Measurements from ENCODE around the gene P2RX2.

Gene P2RX2

GRCh38 chr12:132617822-132618682, 524 bp upstream of the P2RX2 start:
- Histone ChIP-seq H3K36me3 (ENCODE audit: control insufficient read depth, insufficient read depth, low read length) (no peaks in the 10 kb centered on the region), H3K9me3 (ENCODE audit: control insufficient read depth, low read length) (peaks cover 3% of the 10 kb centered on the region)
- WGBS, 2 experiments = 11 to 12% methylated on average over 51 of the region's 51 CpGs

GRCh38 chr12:132619071-132619385, 452 bp downstream of the P2RX2 start:
- Histone ChIP-seq H3K27ac (ENCODE audit: insufficient read depth, low read depth, low read length, poor library complexity, severe bottlenecking) (no peak overlapping the region), H3K4me1 (ENCODE audit: control insufficient read depth, insufficient read depth, low read length) (no peaks in the 10 kb centered on the region), H3K4me3 (ENCODE audit: insufficient read depth, low read depth, low read length) (no peak overlapping the region), H3K9me3 (ENCODE audit: control insufficient read depth, low read length) (peaks cover 3% of the 10 kb centered on the region), H3K27me3 (ENCODE audit: control insufficient read depth, insufficient read depth, low read length, poor library complexity, severe bottlenecking) (peaks cover 71% of the 10 kb centered on the region), H3K36me3 (ENCODE audit: control insufficient read depth, insufficient read depth, low read length) (peaks cover 7% of the 10 kb centered on the region)
- 18 to 19% methylated on average over 20 to 27 of the region's 28 CpGs for WGBS, 2 experiments

More at GRCh38 chr12:132617822-132618682, 524 bp upstream of the P2RX2 start:
- no peak overlapping the region for H3K4me3 ChIP-seq (ENCODE audit: insufficient read depth, low read depth, low read length)
- no peak overlapping the region for H3K27ac ChIP-seq (ENCODE audit: insufficient read depth, low read depth, low read length, poor library complexity, severe bottlenecking)
- peaks cover 81% of the 10 kb centered on the region for H3K27me3 ChIP-seq (ENCODE audit: control insufficient read depth, insufficient read depth, low read length, poor library complexity, severe bottlenecking)
- H3K4me1 ChIP-seq (ENCODE audit: control insufficient read depth, insufficient read depth, low read length) = no peaks in the 10 kb centered on the region

DNA sequence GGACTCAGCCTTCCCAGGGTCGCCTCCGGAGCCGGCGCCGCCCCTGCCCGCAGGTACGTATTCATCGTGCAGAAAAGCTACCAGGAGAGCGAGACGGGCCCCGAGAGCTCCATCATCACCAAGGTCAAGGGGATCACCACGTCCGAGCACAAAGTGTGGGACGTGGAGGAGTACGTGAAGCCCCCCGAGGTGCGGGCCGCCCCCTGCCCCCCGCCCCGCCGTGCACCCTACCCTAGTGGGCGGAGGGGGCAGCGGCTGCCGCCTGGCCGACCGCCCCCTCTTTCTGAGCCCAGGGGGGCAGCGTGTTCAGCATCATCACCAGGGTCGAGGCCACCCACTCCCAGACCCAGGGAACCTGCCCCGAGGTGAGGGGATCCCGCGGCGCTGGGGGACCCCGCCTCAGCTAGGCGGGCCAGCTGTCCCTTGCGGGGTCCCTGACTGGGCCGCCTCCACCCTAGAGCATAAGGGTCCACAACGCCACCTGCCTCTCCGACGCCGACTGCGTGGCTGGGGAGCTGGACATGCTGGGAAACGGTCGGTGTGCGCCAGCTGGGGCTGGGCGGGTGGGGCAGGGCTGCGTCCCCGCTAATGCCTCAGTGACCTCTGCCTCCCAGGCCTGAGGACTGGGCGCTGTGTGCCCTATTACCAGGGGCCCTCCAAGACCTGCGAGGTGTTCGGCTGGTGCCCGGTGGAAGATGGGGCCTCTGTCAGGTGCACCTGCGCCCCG, 973 bp downstream of the P2RX2 start:
- Histone ChIP-seq H3K4me1 (ENCODE audit: control insufficient read depth, insufficient read depth, low read length) (no peaks in the 10 kb centered on the region), H3K36me3 (ENCODE audit: control insufficient read depth, insufficient read depth, low read length) (peaks cover 8% of the 10 kb centered on the region), H3K9me3 (ENCODE audit: control insufficient read depth, low read length) (peaks cover 3% of the 10 kb centered on the region), H3K27me3 (ENCODE audit: control insufficient read depth, insufficient read depth, low read length, poor library complexity, severe bottlenecking) (peaks cover 66% of the 10 kb centered on the region), H3K27ac (ENCODE audit: insufficient read depth, low read depth, low read length, poor library complexity, severe bottlenecking) (no peak overlapping the region), H3K4me3 (ENCODE audit: insufficient read depth, low read depth, low read length) (no peak overlapping the region)
- WGBS, 2 experiments = 35 to 40% methylated on average over 53 of the region's 53 CpGs

GRCh38 chr12:132620113-132620898, 1.7 kb downstream of the P2RX2 start:
- 73 to 74% methylated on average over 29 of the region's 29 CpGs for WGBS, 2 experiments
- Histone ChIP-seq H3K36me3 (ENCODE audit: control insufficient read depth, insufficient read depth, low read length) (peaks cover 13% of the 10 kb centered on the region), H3K9me3 (ENCODE audit: control insufficient read depth, low read length) (peaks cover 3% of the 10 kb centered on the region), H3K4me3 (ENCODE audit: insufficient read depth, low read depth, low read length) (no peak overlapping the region), H3K4me1 (ENCODE audit: control insufficient read depth, insufficient read depth, low read length) (no peaks in the 10 kb centered on the region), H3K27me3 (ENCODE audit: control insufficient read depth, insufficient read depth, low read length, poor library complexity, severe bottlenecking) (peaks cover 58% of the 10 kb centered on the region), H3K27ac (ENCODE audit: insufficient read depth, low read depth, low read length, poor library complexity, severe bottlenecking) (no peak overlapping the region)

DNA sequence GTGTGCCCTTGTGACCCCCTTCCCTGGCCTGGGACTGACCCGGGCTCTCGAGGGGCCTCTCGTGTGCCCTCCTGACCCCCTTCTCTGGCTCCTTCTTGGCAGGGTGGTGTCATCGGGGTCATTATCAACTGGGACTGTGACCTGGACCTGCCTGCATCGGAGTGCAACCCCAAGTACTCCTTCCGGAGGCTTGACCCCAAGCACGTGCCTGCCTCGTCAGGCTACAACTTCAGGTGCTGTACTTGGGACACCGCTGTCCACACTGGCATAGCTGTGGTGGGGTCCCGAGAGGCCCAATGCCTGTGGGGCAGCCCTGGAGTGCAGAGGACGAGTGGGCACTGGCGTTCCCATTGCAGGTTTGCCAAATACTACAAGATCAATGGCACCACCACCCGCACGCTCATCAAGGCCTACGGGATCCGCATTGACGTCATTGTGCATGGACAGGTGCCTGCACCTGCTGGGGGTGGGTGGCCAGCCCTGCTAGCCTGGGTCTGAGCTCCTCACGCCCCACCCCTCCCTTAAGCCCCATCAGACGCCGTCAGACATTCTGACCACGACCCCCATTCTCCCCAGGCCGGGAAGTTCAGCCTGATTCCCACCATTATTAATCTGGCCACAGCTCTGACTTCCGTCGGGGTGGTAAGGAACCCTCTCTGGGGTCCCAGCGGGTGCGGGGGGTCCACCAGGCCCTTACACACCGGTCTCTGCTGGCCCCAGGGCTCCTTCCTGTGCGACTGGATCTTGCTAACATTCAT, 2.5 kb downstream of the P2RX2 start:
- Histone ChIP-seq H3K27me3 (ENCODE audit: control insufficient read depth, insufficient read depth, low read length, poor library complexity, severe bottlenecking) (peaks cover 50% of the 10 kb centered on the region), H3K9me3 (ENCODE audit: control insufficient read depth, low read length) (no peaks in the 10 kb centered on the region), H3K27ac (ENCODE audit: insufficient read depth, low read depth, low read length, poor library complexity, severe bottlenecking) (no peak overlapping the region), H3K4me1 (ENCODE audit: control insufficient read depth, insufficient read depth, low read length) (no peaks in the 10 kb centered on the region), H3K36me3 (ENCODE audit: control insufficient read depth, insufficient read depth, low read length) (peaks cover 13% of the 10 kb centered on the region), H3K4me3 (ENCODE audit: insufficient read depth, low read depth, low read length) (no peak overlapping the region)
- 84 to 85% methylated on average over 28 of the region's 28 CpGs for WGBS, 2 experiments

- Histone ChIP-seq H3K36me3 (ENCODE audit: control insufficient read depth, insufficient read depth, low read length) (peaks cover 13% of the 10 kb centered on the region), H3K4me3 (ENCODE audit: insufficient read depth, low read depth, low read length) (no peak overlapping the region), H3K27ac (ENCODE audit: insufficient read depth, low read depth, low read length, poor library complexity, severe bottlenecking) (no peak overlapping the region), H3K4me1 (ENCODE audit: control insufficient read depth, insufficient read depth, low read length) (no peaks in the 10 kb centered on the region), H3K9me3 (ENCODE audit: control insufficient read depth, low read length) (no peaks in the 10 kb centered on the region), H3K27me3 (ENCODE audit: control insufficient read depth, insufficient read depth, low read length, poor library complexity, severe bottlenecking) (peaks cover 43% of the 10 kb centered on the region)
- WGBS, 2 experiments = 91 to 92% methylated on average over 21 of the region's 21 CpGs
Measured at GRCh38 chr12:132621657-132622435, 3.3 kb downstream of the P2RX2 start.

- no peak overlapping the region for H3K4me3 ChIP-seq (ENCODE audit: insufficient read depth, low read depth, low read length)
- 88 to 89% methylated on average over 11 of the region's 11 CpGs for WGBS, 2 experiments
- no peaks in the 10 kb centered on the region for H3K4me1 ChIP-seq (ENCODE audit: control insufficient read depth, insufficient read depth, low read length)
- no peaks in the 10 kb centered on the region for H3K9me3 ChIP-seq (ENCODE audit: control insufficient read depth, low read length)
- H3K27me3 ChIP-seq (ENCODE audit: control insufficient read depth, insufficient read depth, low read length, poor library complexity, severe bottlenecking) = peaks cover 36% of the 10 kb centered on the region
- H3K36me3 ChIP-seq (ENCODE audit: control insufficient read depth, insufficient read depth, low read length) = peaks cover 13% of the 10 kb centered on the region
- H3K27ac ChIP-seq (ENCODE audit: insufficient read depth, low read depth, low read length, poor library complexity, severe bottlenecking) = no peak overlapping the region
Measured at GRCh38 chr12:132622437-132623071, 4.0 kb downstream of the P2RX2 start.

DNA sequence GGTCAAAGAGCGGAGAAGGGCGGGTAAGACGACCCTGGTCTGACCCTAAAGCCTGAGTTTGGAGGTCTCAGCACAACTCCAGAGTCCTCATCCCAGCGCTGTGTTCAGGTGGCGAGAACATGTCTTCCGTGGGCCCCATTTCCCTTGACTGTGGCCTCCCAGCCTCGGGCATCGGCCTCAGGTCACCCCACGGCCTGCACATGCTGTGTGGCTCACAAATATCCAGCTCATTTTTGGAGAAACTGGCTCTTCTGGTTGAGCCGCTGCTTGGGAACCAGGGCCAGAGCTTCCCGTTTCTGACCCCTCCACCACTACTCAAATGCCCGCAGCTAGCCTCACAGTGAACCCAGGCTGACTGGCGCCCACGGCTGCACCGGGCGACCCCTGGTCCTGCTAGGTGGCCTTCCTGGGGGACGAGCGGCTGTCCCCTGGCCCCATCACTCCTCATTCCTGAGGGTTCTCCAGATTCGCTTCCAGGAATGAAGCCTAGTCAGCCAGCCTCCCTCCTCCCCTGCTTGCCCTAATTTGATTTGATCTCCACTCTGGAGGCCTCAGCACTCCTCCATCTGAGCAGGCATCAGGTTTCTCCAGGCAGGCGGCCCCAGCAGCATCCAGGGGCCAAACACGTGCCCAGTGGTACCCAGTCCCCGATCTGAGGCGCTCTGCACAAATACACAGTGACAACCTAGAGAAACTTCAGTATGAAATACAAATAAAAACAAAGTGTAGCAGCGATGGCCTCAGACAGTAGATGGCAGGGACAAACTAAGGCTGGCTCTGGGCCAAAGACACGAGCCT, 4.7 kb downstream of the P2RX2 start:
- no peaks in the 10 kb centered on the region for H3K4me1 ChIP-seq (ENCODE audit: control insufficient read depth, insufficient read depth, low read length)
- H3K27me3 ChIP-seq (ENCODE audit: control insufficient read depth, insufficient read depth, low read length, poor library complexity, severe bottlenecking) = peaks cover 28% of the 10 kb centered on the region
- H3K27ac ChIP-seq (ENCODE audit: insufficient read depth, low read depth, low read length, poor library complexity, severe bottlenecking) = no peak overlapping the region
- peaks cover 16% of the 10 kb centered on the region for H3K36me3 ChIP-seq (ENCODE audit: control insufficient read depth, insufficient read depth, low read length)
- WGBS, 2 experiments = 91% methylated on average over 25 of the region's 25 CpGs
- no peak overlapping the region for H3K4me3 ChIP-seq (ENCODE audit: insufficient read depth, low read depth, low read length)
- no peaks in the 10 kb centered on the region for H3K9me3 ChIP-seq (ENCODE audit: control insufficient read depth, low read length)
